Calu3 (cell line): Measurements from ENCODE around the gene USP24. TPM values are rescaled to one million over a fixed set of nuclear protein-coding genes. Genes with fewer than 3 reads are reported as not detected.

ENCODE experiments used
- BruUV-seq: library from RNA; stranded (reverse); fragments of 400-500 nt; replicated peaks from 2 replicates; lab custom pipeline; 2021; lab: Mats Ljungman, UMichigan
- CTCF ChIA-PET: fragments of 300-600 bp; sonication (Branson Sonifier 250); formaldehyde crosslinking; loops from one replicate; lab custom pipeline; 2022; ENCODE audit warnings: antibody characterized with exemption; lab: Charles Lee
- DNase-seq: peaks from one replicate; pipeline ENCODE4 v3.0.0; 2022
- H3K27ac Mint-ChIP-seq: one replicate; pipeline ENCODE4 v1.8.0; 2022; ENCODE audit warnings: mixed read lengths; ENCODE audit not compliant: unreplicated experiment
- H3K27me3 Mint-ChIP-seq: one replicate; pipeline ENCODE4 v1.8.0; 2022; ENCODE audit warnings: mixed read lengths; ENCODE audit not compliant: unreplicated experiment
- H3K36me3 Mint-ChIP-seq: one replicate; pipeline ENCODE4 v1.8.0; 2022; ENCODE audit warnings: mild to moderate bottlenecking, moderate library complexity, mixed read lengths; ENCODE audit not compliant: insufficient read depth, unreplicated experiment
- H3K4me1 Mint-ChIP-seq: one replicate; pipeline ENCODE4 v1.8.0; 2022; ENCODE audit warnings: mild to moderate bottlenecking, low read depth, mixed read lengths; ENCODE audit not compliant: unreplicated experiment
- H3K4me3 Mint-ChIP-seq: one replicate; pipeline ENCODE4 v1.8.0; 2022; ENCODE audit warnings: mild to moderate bottlenecking, low read depth, moderate library complexity, mixed read lengths; ENCODE audit not compliant: unreplicated experiment
- H3K9me3 Mint-ChIP-seq: one replicate; pipeline ENCODE4 v1.8.0; 2022; ENCODE audit warnings: low read depth, mixed read lengths; ENCODE audit not compliant: unreplicated experiment
- CTCF ChIP-seq: fragments of 200-600 bp; IDR thresholded peaks from one replicate; pipeline ENCODE4 v1.8.0; 2022; ENCODE audit warnings: antibody characterized with exemption; ENCODE audit not compliant: unreplicated experiment
- intact Hi-C: fragments of 100-400 bp; cut with micrococcal nuclease; formaldehyde crosslinking; loops from one replicate; pipeline ENCODE4 v1.10.0; 2022; ENCODE audit not compliant: unreplicated experiment
- total RNA-seq: library from RNA; stranded (reverse); gene quantifications from 2 replicates; pipeline ENCODE4 v1.2.3, GENCODE V29; 2022

Gene USP24
- total RNA-seq, 1 experiment from 2014 or later = 45.3 TPM

DNA sequence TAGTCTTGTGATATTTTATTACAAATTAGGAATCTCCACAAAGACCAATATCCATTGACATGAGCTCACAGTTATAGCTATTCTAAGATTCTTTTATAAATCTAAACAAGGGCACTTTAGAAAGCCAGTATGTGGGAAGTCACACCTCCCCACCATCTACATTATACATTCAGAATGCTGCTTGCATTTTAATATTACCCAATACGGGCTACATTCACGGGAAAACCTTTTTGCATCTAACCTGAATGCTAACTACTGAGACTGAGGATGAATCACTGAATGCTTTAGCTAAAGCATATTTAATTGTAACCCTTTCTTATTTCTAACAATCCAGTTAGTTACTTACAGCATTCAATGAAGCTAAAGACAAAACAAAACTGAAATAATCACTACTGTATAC is 122.7 kb downstream of the USP24 start:
- Mint-ChIP-seq H3K4me3 (no peak overlapping the region), H3K27me3 (no peaks in the 10 kb centered on the region), H3K27ac (no peak overlapping the region), H3K4me1 (no peaks in the 10 kb centered on the region), H3K36me3 (peaks cover 56% of the 10 kb centered on the region), H3K9me3 (no peaks in the 10 kb centered on the region)
- BruUV-seq = no TSS peak
- intact Hi-C loops = no loop called here
- CTCF ChIA-PET = no interaction called here
- TF ChIP-seq CTCF = no peak
- no peak for DNase-seq

GRCh38 chr1:55089683-55090082 is 125.5 kb downstream of the USP24 start:
- Mint-ChIP-seq H3K27ac (no peak overlapping the region), H3K36me3 (peaks cover 49% of the 10 kb centered on the region)

DNA sequence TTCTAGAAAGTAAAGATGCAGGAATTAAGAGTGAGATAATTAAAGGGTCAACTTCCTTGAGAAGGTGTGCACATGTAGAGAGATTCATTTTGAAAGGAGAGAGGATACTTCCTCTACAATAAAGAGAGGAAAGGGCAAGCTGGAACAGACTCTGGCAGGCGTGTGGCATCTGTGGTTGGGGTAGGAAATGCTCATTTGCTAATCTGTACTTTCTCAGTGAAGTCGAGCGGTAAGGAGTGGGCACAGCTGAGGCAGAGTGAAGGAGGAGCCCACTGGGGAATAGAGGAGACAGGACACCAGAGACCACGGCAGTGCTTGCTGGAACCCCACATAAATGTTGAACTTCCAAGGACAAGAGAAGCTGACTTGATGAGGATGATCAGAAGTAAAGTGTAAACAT is 126.8 kb downstream of the USP24 start:
- intact Hi-C loops = no loop called here
- no peak for DNase-seq
- Mint-ChIP-seq H3K27me3 (no peaks in the 10 kb centered on the region), H3K4me1 (no peaks in the 10 kb centered on the region), H3K27ac (no peak overlapping the region), H3K36me3 (peaks cover 48% of the 10 kb centered on the region), H3K4me3 (no peak overlapping the region), H3K9me3 (no peaks in the 10 kb centered on the region)
- CTCF ChIA-PET = no interaction called here
- BruUV-seq = no TSS peak
- TF ChIP-seq CTCF = no peak

More at GRCh38 chr1:55089683-55090082, 125.5 kb downstream of the USP24 start:
- no peak for DNase-seq
- no peaks in the 10 kb centered on the region for H3K9me3 Mint-ChIP-seq
- no peaks in the 10 kb centered on the region for H3K27me3 Mint-ChIP-seq
- TF ChIP-seq CTCF = no peak
- H3K4me3 Mint-ChIP-seq = no peak overlapping the region
- intact Hi-C loops = no loop called here
- H3K4me1 Mint-ChIP-seq = no peaks in the 10 kb centered on the region
- no TSS peak for BruUV-seq
- CTCF ChIA-PET = no interaction called here

GRCh38 chr1:55087439-55087838 is 127.7 kb downstream of the USP24 start:
- Mint-ChIP-seq H3K36me3 (peaks cover 55% of the 10 kb centered on the region), H3K9me3 (no peaks in the 10 kb centered on the region), H3K4me1 (no peaks in the 10 kb centered on the region), H3K4me3 (no peak overlapping the region), H3K27me3 (no peaks in the 10 kb centered on the region), H3K27ac (no peak overlapping the region)
- CTCF ChIA-PET = no interaction called here
- no peak for TF ChIP-seq CTCF
- intact Hi-C loops = no loop called here
- BruUV-seq = no TSS peak
- DNase-seq = no peak

- DNase-seq = no peak
- BruUV-seq = no TSS peak
- CTCF ChIA-PET = no interaction called here
- Mint-ChIP-seq H3K27ac (no peak overlapping the region), H3K4me1 (peaks cover 9% of the 10 kb centered on the region), H3K36me3 (peaks cover 40% of the 10 kb centered on the region), H3K4me3 (no peak overlapping the region), H3K9me3 (no peaks in the 10 kb centered on the region), H3K27me3 (no peaks in the 10 kb centered on the region)
- no peak for TF ChIP-seq CTCF
- intact Hi-C loops = no loop called here
Measured at GRCh38 chr1:55084257-55084656, 130.9 kb downstream of the USP24 start.
